HCT116 (cell line): Measurements from ENCODE around the gene SAMD15. TPM values are rescaled to one million over a fixed set of nuclear protein-coding genes. Genes with fewer than 3 reads are reported as not detected.

Experiments
- ATAC-seq: fragments of 200-7000 bp; cut with Tn5 transposase; 2 replicates; pipeline ENCODE4 v1.9.1; 2020; ENCODE audit warnings: mild to moderate bottlenecking, moderate library complexity
- BruUV-seq: library from RNA; stranded (reverse); fragments of 400-500 nt; replicated peaks from 2 replicates; lab custom pipeline; 2021; lab: Mats Ljungman, UMichigan
- CTCF ChIA-PET: fragments of 300-600 bp; sonication (Branson Sonifier 250); formaldehyde crosslinking; loops from one replicate; lab custom pipeline; 2021; ENCODE audit warnings: antibody characterized with exemption; lab: Charles Lee
- POLR2A ChIA-PET: fragments of 300-600, 350-600 bp; sonication (Branson Sonifier 250); formaldehyde crosslinking; loops from one replicate; lab custom pipeline; 2021; ENCODE audit warnings: antibody characterized with exemption; lab: Charles Lee
- RAD21 ChIA-PET, 2 experiments: fragments of 300-600 bp; sonication (Branson Sonifier 250); formaldehyde crosslinking; loops; one replicate each; lab custom pipeline; 2023; ENCODE audit warnings: low total read pairs in 2 of 2; ENCODE audit not compliant: uncharacterized antibody in 2 of 2, unreplicated experiment in 2 of 2, low non-redundant PET in 1 of 2; lab: Charles Lee
- DNase-seq: peaks from one replicate; pipeline ENCODE4 v3.0.0-alpha.2; 2010; ENCODE audit warnings: low read depth, low spot score
- H2AFZ ChIP-seq: fragments of 200-600 bp; shearing (Covaris generic), sonication (generic); 2 replicates; pipeline ENCODE4 v1.6.1; 2017; ENCODE audit warnings: low read depth, mixed run types, mixed read lengths, antibody characterized with exemption, low read length; ENCODE audit not compliant: poor library complexity, severe bottlenecking
- H3K27ac ChIP-seq: 2 replicates; pipeline ENCODE4 v1.5.1; 2012; ENCODE audit warnings: low read depth, low read length
- H3K27me3 ChIP-seq: fragments of 200-600 bp; sonication (generic); 2 replicates; pipeline ENCODE4 v1.6.1; 2016; ENCODE audit warnings: mixed run types, low read length, mixed read lengths; ENCODE audit not compliant: insufficient read depth
- H3K36me3 ChIP-seq, 2 experiments: fragments of 200-500 bp in 1 of 2; fragments of 200-600 bp in 1 of 2; sonication (Bioruptor generic) in 1 of 2; sonication (generic) in 1 of 2; 2 replicates each; pipeline versions ENCODE4 v1.5.1 to v1.6.1; 2014 to 2016; ENCODE audit warnings: low read length in 2 of 2, inconsistent platforms in 1 of 2, mixed read lengths in 1 of 2, mixed run types in 1 of 2; ENCODE audit not compliant: insufficient read depth in 2 of 2, control insufficient read depth in 1 of 2
- H3K4me1 ChIP-seq, 2 experiments: fragments of 200-600 bp in 1 of 2; sonication (generic) in 1 of 2; 2 replicates each; pipeline versions ENCODE4 v1.5.1 to v1.6.1; 2012 to 2017; ENCODE audit warnings: low read length in 2 of 2, inconsistent platforms in 1 of 2, mild to moderate bottlenecking in 1 of 2, mixed read lengths in 1 of 2, mixed run types in 1 of 2, moderate library complexity in 1 of 2; ENCODE audit not compliant: insufficient read depth in 2 of 2, control insufficient read depth in 1 of 2
- H3K4me2 ChIP-seq: fragments of 200-600 bp; sonication (generic); 2 replicates; pipeline ENCODE4 v1.6.1; 2017; ENCODE audit warnings: mixed run types, low read length, mixed read lengths
- H3K4me3 ChIP-seq, 2 experiments: fragments of 200-600 bp in 1 of 2; sonication (generic) in 1 of 2; replicated peaks in 1 of 2; 2 replicates each; pipeline ENCODE4 v1.5.1; 2011 to 2016; ENCODE audit warnings: low read length in 2 of 2, control low read depth in 1 of 2, low read depth in 1 of 2, mild to moderate bottlenecking in 1 of 2, mixed read lengths in 1 of 2, mixed run types in 1 of 2
- H3K79me2 ChIP-seq: fragments of 200-600 bp; sonication (generic); 2 replicates; pipeline ENCODE4 v1.6.1; 2017; ENCODE audit warnings: mild to moderate bottlenecking, mixed run types, low read length, moderate library complexity, mixed read lengths; ENCODE audit not compliant: insufficient read depth
- H3K9ac ChIP-seq: fragments of 200-600 bp; sonication (generic); 2 replicates; pipeline ENCODE4 v1.6.1; 2016; ENCODE audit warnings: low read length, mixed read lengths
- H3K9me2 ChIP-seq: fragments of 200-600 bp; sonication (generic), shearing (Covaris generic); 2 replicates; pipeline ENCODE4 v1.6.1; 2017; ENCODE audit warnings: mixed run types, mild to moderate bottlenecking, moderate library complexity; ENCODE audit not compliant: insufficient read depth
- H3K9me3 ChIP-seq, 2 experiments: fragments of 200-500 bp in 1 of 2; fragments of 200-600 bp in 1 of 2; sonication (Bioruptor generic) in 1 of 2; sonication (generic) in 1 of 2; 2 replicates each; pipeline ENCODE4 v1.6.1; 2014 to 2017; ENCODE audit warnings: low read length in 2 of 2, mixed read lengths in 2 of 2, inconsistent platforms in 1 of 2, low read depth in 1 of 2, mild to moderate bottlenecking in 1 of 2, mixed run types in 1 of 2, moderate library complexity in 1 of 2; ENCODE audit not compliant: control insufficient read depth in 1 of 2, insufficient read depth in 1 of 2
- H4K20me1 ChIP-seq: fragments of 200-600 bp; sonication (generic), shearing (Covaris generic); 2 replicates; pipeline ENCODE4 v1.6.1; 2017; ENCODE audit warnings: mixed run types, mild to moderate bottlenecking, moderate library complexity; ENCODE audit not compliant: insufficient read depth
- ELF1 ChIP-seq: IDR thresholded peaks from 2 replicates; pipeline ENCODE4 v1.6.1; 2012; ENCODE audit warnings: low read depth, borderline replicate concordance
- EZH2 ChIP-seq: fragments of 200-600 bp; sonication (generic); IDR thresholded peaks from 2 replicates; pipeline ENCODE4 v1.6.1; 2017; ENCODE audit warnings: antibody characterized with exemption, mixed run types
- EZH2phosphoT487 ChIP-seq: fragments of 200-600 bp; IDR thresholded peaks from 2 replicates; pipeline ENCODE4 v1.6.1; 2018; ENCODE audit warnings: antibody characterized with exemption, borderline replicate concordance
- JUND ChIP-seq: IDR thresholded peaks from 2 replicates; pipeline ENCODE4 v1.6.1; 2012
- POLR2A ChIP-seq: IDR thresholded peaks from 2 replicates; pipeline ENCODE4 v1.7.0; 2011; ENCODE audit warnings: borderline replicate concordance; ENCODE audit not compliant: insufficient read depth, insufficient read length; ENCODE audit errors: extremely low read depth
- POLR2AphosphoS5 ChIP-seq: IDR thresholded peaks from 2 replicates; pipeline ENCODE4 v1.6.1; 2011; ENCODE audit warnings: mild to moderate bottlenecking, low read depth, low read length, moderate library complexity
- RAD21 ChIP-seq: IDR thresholded peaks from 2 replicates; pipeline ENCODE4 v1.6.1; 2012; ENCODE audit warnings: low read depth, mild to moderate bottlenecking
- SIN3A ChIP-seq: IDR thresholded peaks from 2 replicates; pipeline ENCODE4 v1.6.1; 2012; ENCODE audit warnings: low read depth
- SP1 ChIP-seq: IDR thresholded peaks from 2 replicates; pipeline ENCODE4 v1.6.1; 2012; ENCODE audit warnings: low read depth
- TCF7L2 ChIP-seq: IDR thresholded peaks from 2 replicates; pipeline ENCODE4 v1.7.0; 2011; ENCODE audit warnings: borderline replicate concordance, inconsistent platforms; ENCODE audit not compliant: insufficient read depth, insufficient read length; ENCODE audit errors: extremely low read depth
- YY1 ChIP-seq: IDR thresholded peaks from 2 replicates; pipeline ENCODE4 v1.6.1; 2011; ENCODE audit warnings: low read length, low read depth, moderate library complexity, mild to moderate bottlenecking; ENCODE audit not compliant: insufficient replicate concordance; ENCODE audit errors: extremely low read depth
- ZNF274 ChIP-seq: fragments of 200-500 bp; sonication (Bioruptor generic); IDR thresholded peaks from 2 replicates; pipeline ENCODE4 v1.6.1; 2014; ENCODE audit warnings: mild to moderate bottlenecking, low read depth, low read length, inconsistent platforms
- intact Hi-C: fragments of 100-400 bp; cut with micrococcal nuclease; formaldehyde crosslinking; loops from 2 replicates; pipeline ENCODE4 v1.10.0; 2022
- total RNA-seq: library from RNA; stranded (reverse); gene quantifications from one replicate; pipeline ENCODE4 v1.2.1, GENCODE V29; 2021; ENCODE audit not compliant: unreplicated experiment
- TF ChIP-seq, protein P1 (sequence below): IDR thresholded peaks from 2 replicates; pipeline ENCODE4 v1.6.1; 2012
- TF ChIP-seq, protein P2 (sequence below): IDR thresholded peaks from 2 replicates; pipeline ENCODE4 v1.6.1; 2012; ENCODE audit warnings: low read depth
- TF ChIP-seq, protein P3 (sequence below), 3 experiments: fragments of 200-600 bp in 1 of 3; sonication (generic) in 1 of 3; IDR thresholded peaks in 2 of 3; conservative IDR thresholded peaks in 1 of 3; 2 replicates each; pipeline ENCODE4 v1.5.1; 2012 to 2017; ENCODE audit warnings: low read depth in 2 of 3, low read length in 2 of 3, antibody characterized with exemption in 1 of 3, borderline replicate concordance in 1 of 3, control low read depth in 1 of 3, mild to moderate bottlenecking in 1 of 3, mixed read lengths in 1 of 3, mixed run types in 1 of 3, moderate library complexity in 1 of 3; ENCODE audit not compliant: insufficient read depth in 1 of 3

SAMD15 gene
- total RNA-seq, 1 experiment from 2014 or later, result 1.9 TPM

DNA sequence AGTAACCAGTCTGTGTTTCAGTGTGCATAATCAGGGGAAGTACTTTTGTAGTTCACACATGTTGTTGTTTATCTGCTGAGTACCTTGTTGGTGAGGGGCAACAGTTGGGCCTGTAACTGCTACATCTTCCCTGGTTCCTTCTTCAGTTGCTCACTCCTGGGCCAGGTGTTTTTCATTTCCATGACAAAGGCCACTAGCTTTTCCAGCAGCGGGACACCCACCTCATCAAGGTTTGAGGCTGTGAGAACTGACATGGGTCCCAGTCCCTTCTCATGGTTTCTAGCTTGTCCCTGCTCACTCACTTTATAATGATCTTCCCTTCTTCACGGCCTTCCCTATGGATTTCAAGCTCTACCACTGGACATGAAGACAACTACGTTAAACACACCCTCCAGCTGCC is 47.7 kb downstream of the SAMD15 start:
- Histone ChIP-seq H3K4me2 (no peak overlapping the region), H4K20me1 (no peaks in the 10 kb centered on the region)

DNA sequence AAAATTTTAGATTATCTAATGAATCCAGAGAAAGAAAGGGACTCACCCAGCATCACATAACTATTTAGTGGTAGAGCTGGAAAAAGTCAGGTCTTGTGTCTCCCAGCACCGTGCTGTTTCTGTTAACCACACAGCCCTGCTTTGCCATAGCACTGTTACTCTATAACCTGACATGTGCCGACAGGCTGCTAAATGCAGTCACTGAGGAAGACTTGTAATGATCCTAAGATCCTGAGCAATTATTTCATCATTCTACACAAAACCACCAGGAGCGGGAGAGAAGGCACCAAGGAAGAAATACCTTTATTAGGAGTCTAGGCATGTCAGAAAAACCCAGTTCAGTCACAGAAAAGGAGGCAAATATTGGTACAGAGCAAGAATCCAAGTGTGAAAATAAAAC is 49.2 kb downstream of the SAMD15 start:
- POLR2A ChIA-PET, result no interaction called here
- no TSS peak for BruUV-seq
- TF ChIP-seq RAD21 (no peak), ELF1 (no peak), EZH2phosphoT487 (no peak), EZH2 (no peak), TCF7L2 (no peak), YY1 (no peak), SP1 (no peak), SIN3A (no peak)
- TF ChIP-seq, protein P1, sequence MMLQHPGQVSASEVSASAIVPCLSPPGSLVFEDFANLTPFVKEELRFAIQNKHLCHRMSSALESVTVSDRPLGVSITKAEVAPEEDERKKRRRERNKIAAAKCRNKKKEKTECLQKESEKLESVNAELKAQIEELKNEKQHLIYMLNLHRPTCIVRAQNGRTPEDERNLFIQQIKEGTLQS, result no peak
- TF ChIP-seq, protein P2, sequence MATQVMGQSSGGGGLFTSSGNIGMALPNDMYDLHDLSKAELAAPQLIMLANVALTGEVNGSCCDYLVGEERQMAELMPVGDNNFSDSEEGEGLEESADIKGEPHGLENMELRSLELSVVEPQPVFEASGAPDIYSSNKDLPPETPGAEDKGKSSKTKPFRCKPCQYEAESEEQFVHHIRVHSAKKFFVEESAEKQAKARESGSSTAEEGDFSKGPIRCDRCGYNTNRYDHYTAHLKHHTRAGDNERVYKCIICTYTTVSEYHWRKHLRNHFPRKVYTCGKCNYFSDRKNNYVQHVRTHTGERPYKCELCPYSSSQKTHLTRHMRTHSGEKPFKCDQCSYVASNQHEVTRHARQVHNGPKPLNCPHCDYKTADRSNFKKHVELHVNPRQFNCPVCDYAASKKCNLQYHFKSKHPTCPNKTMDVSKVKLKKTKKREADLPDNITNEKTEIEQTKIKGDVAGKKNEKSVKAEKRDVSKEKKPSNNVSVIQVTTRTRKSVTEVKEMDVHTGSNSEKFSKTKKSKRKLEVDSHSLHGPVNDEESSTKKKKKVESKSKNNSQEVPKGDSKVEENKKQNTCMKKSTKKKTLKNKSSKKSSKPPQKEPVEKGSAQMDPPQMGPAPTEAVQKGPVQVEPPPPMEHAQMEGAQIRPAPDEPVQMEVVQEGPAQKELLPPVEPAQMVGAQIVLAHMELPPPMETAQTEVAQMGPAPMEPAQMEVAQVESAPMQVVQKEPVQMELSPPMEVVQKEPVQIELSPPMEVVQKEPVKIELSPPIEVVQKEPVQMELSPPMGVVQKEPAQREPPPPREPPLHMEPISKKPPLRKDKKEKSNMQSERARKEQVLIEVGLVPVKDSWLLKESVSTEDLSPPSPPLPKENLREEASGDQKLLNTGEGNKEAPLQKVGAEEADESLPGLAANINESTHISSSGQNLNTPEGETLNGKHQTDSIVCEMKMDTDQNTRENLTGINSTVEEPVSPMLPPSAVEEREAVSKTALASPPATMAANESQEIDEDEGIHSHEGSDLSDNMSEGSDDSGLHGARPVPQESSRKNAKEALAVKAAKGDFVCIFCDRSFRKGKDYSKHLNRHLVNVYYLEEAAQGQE, result no peak

More for the DNA sequence above, 47.7 kb downstream of the SAMD15 start:
- no peak for DNase-seq
- Histone ChIP-seq H3K4me3 (no peak overlapping the region), H2AFZ (no peak overlapping the region), H3K27ac (no peak overlapping the region), H3K79me2 (no peaks in the 10 kb centered on the region), H3K9me3 (no peaks in the 10 kb centered on the region), H3K9ac (no peak overlapping the region), H3K27me3 (no peaks in the 10 kb centered on the region), H3K9me2 (no peaks in the 10 kb centered on the region), H3K4me1 (no peaks in the 10 kb centered on the region), H3K36me3 (peaks cover 22 to 43% of the 10 kb centered on the region in 2 experiments; a peak in 3 of 4 replicates)
- intact Hi-C loops, result no loop called here
- ChIA-PET POLR2A (no interaction called here), CTCF (no interaction called here), RAD21 (no interaction called here)
- ATAC-seq, result no peak
- TF ChIP-seq JUND, result no peak
- TF ChIP-seq POLR2A, result no peak
- no peak for TF ChIP-seq POLR2AphosphoS5
- TF ChIP-seq SIN3A, result no peak
- TF ChIP-seq, protein P3, sequence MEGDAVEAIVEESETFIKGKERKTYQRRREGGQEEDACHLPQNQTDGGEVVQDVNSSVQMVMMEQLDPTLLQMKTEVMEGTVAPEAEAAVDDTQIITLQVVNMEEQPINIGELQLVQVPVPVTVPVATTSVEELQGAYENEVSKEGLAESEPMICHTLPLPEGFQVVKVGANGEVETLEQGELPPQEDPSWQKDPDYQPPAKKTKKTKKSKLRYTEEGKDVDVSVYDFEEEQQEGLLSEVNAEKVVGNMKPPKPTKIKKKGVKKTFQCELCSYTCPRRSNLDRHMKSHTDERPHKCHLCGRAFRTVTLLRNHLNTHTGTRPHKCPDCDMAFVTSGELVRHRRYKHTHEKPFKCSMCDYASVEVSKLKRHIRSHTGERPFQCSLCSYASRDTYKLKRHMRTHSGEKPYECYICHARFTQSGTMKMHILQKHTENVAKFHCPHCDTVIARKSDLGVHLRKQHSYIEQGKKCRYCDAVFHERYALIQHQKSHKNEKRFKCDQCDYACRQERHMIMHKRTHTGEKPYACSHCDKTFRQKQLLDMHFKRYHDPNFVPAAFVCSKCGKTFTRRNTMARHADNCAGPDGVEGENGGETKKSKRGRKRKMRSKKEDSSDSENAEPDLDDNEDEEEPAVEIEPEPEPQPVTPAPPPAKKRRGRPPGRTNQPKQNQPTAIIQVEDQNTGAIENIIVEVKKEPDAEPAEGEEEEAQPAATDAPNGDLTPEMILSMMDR (IDR thresholded peaks at IDR 0.05 in 2 of 3, conservative IDR thresholded peaks at IDR 0.05 in 1 of 3; ENCODE audit: borderline replicate concordance in 1 of 3, insufficient read depth in 1 of 3, low read depth in 2 of 3, low read length in 2 of 3), result no peak
- TF ChIP-seq SP1, result no peak
- TF ChIP-seq ZNF274, result no peak
- TF ChIP-seq ELF1, result no peak
- BruUV-seq, result no TSS peak

More for the DNA sequence above, 49.2 kb downstream of the SAMD15 start:
- Histone ChIP-seq H3K4me2 (no peak overlapping the region), H4K20me1 (no peaks in the 10 kb centered on the region), H3K9me3 (no peaks in the 10 kb centered on the region), H3K9ac (no peak overlapping the region), H3K36me3 (peaks cover 22 to 48% of the 10 kb centered on the region in 2 experiments; a peak in 3 of 4 replicates), H3K27ac (no peak overlapping the region), H3K9me2 (no peaks in the 10 kb centered on the region), H3K4me3 (no peak overlapping the region), H3K4me1 (no peaks in the 10 kb centered on the region), H3K27me3 (no peaks in the 10 kb centered on the region), H2AFZ (no peak overlapping the region), H3K79me2 (no peaks in the 10 kb centered on the region)
- intact Hi-C loops, result no loop called here
- ATAC-seq (no peak), DNase-seq (no peak)
- RAD21 ChIA-PET, result no interaction called here
- CTCF ChIA-PET, result no interaction called here
